Endothelial cell (in vitro differentiated cells): ENCODE data around the gene PNO1. TPM values are rescaled to one million over a fixed set of nuclear protein-coding genes. Genes with fewer than 3 reads are reported as not detected.

Experiments
- DNase-seq: peaks from one replicate; pipeline ENCODE4 v3.0.0; 2021; ENCODE audit warnings: low spot score
- H3K27ac Mint-ChIP-seq: one replicate; pipeline ENCODE4 v1.8.0; 2021; ENCODE audit warnings: mixed read lengths, inconsistent platforms; ENCODE audit not compliant: unreplicated experiment
- H3K27me3 Mint-ChIP-seq: one replicate; pipeline ENCODE4 v1.8.0; 2021; ENCODE audit warnings: mild to moderate bottlenecking, moderate library complexity, mixed read lengths, inconsistent platforms; ENCODE audit not compliant: unreplicated experiment
- H3K36me3 Mint-ChIP-seq: one replicate; pipeline ENCODE4 v1.8.0; 2021; ENCODE audit warnings: mild to moderate bottlenecking, low read depth, mixed read lengths, inconsistent platforms; ENCODE audit not compliant: unreplicated experiment
- H3K4me1 Mint-ChIP-seq: one replicate; pipeline ENCODE4 v1.8.0; 2021; ENCODE audit warnings: mild to moderate bottlenecking, mixed read lengths, inconsistent platforms; ENCODE audit not compliant: unreplicated experiment
- H3K4me3 Mint-ChIP-seq: one replicate; pipeline ENCODE4 v1.8.0; 2021; ENCODE audit warnings: mild to moderate bottlenecking, mixed read lengths, inconsistent platforms; ENCODE audit not compliant: unreplicated experiment
- H3K9me3 Mint-ChIP-seq: one replicate; pipeline ENCODE4 v1.8.0; 2021; ENCODE audit warnings: mixed read lengths, inconsistent platforms; ENCODE audit not compliant: unreplicated experiment
- CTCF ChIP-seq: fragments of 200-600 bp; sonication (generic); IDR thresholded peaks from one replicate; pipeline ENCODE4 v1.5.0; 2021; ENCODE audit warnings: antibody characterized with exemption; ENCODE audit not compliant: unreplicated experiment
- total RNA-seq: library from RNA; stranded (reverse); fragmentation: NEBNext Ultra II Directional; extraction: Animal tissue kit (Norgen Biotek cat#: 25700); gene quantifications from one replicate; pipeline ENCODE4 v1.2.1, GENCODE V29; 2021; ENCODE audit not compliant: unreplicated experiment

The PNO1 gene
- total RNA-seq, 1 donor from 2014 or later: 11.4 TPM

- Mint-ChIP-seq H3K4me3 (no peak overlapping the region), H3K9me3 (no peaks in the 10 kb centered on the region), H3K36me3 (peaks cover 8% of the 10 kb centered on the region), H3K27ac (no peak overlapping the region), H3K27me3 (no peaks in the 10 kb centered on the region), H3K4me1 (no peaks in the 10 kb centered on the region)
- no peak for TF ChIP-seq CTCF
- DNase-seq: no peak
These were observed 21.4 kb downstream of the PNO1 start for GRCh38 chr2:68178954-68179627.

GRCh38 chr2:68182902-68183301 is 25.2 kb downstream of the PNO1 start:
- Mint-ChIP-seq H3K9me3 (no peaks in the 10 kb centered on the region), H3K27ac (no peak overlapping the region), H3K27me3 (no peaks in the 10 kb centered on the region), H3K36me3 (peaks cover 4% of the 10 kb centered on the region), H3K4me1 (no peaks in the 10 kb centered on the region), H3K4me3 (no peak overlapping the region)
- no peak for DNase-seq
- no peak for TF ChIP-seq CTCF

- Mint-ChIP-seq H3K27ac (no peak overlapping the region), H3K9me3 (no peaks in the 10 kb centered on the region), H3K4me1 (peaks cover 7% of the 10 kb centered on the region), H3K27me3 (no peaks in the 10 kb centered on the region), H3K36me3 (peaks cover 4% of the 10 kb centered on the region), H3K4me3 (no peak overlapping the region)
- peak; percentile 84 for TF ChIP-seq CTCF
- peak; percentile 66 for DNase-seq
These were observed 28.0 kb downstream of the PNO1 start for GRCh38 chr2:68185541-68186164.

- H3K27ac Mint-ChIP-seq: no peak overlapping the region
- DNase-seq: no peak
- peaks cover 4% of the 10 kb centered on the region for H3K36me3 Mint-ChIP-seq
- H3K9me3 Mint-ChIP-seq: no peaks in the 10 kb centered on the region
- no peak overlapping the region for H3K4me3 Mint-ChIP-seq
- H3K4me1 Mint-ChIP-seq: peaks cover 12% of the 10 kb centered on the region
- H3K27me3 Mint-ChIP-seq: no peaks in the 10 kb centered on the region
- TF ChIP-seq CTCF: no peak
These were observed 29.6 kb downstream of the PNO1 start for GRCh38 chr2:68187329-68187728.

GRCh38 chr2:68188831-68189230 is 31.1 kb downstream of the PNO1 start:
- Mint-ChIP-seq H3K4me1 (peaks cover 21% of the 10 kb centered on the region), H3K27ac (no peak overlapping the region), H3K9me3 (no peaks in the 10 kb centered on the region), H3K27me3 (no peaks in the 10 kb centered on the region), H3K36me3 (peaks cover 4% of the 10 kb centered on the region), H3K4me3 (no peak overlapping the region)
- no peak for DNase-seq
- no peak for TF ChIP-seq CTCF
